WERI-Rb-1 (cell line): Measurements from ENCODE around the gene SRCIN1.

Experiments used
- DNase-seq: peaks from one replicate; pipeline ENCODE4 v3.0.0-alpha.2; 2020
- H3K27ac ChIP-seq: fragments of 250-450 bp; sonication (Bioruptor Pico); 2 replicates; pipeline ENCODE4 v1.5.1; 2020; ENCODE audit warnings: mild to moderate bottlenecking, moderate library complexity
- H3K27me3 ChIP-seq: fragments of 250-450 bp; sonication (Bioruptor Pico); 2 replicates; pipeline ENCODE4 v1.5.1; 2021; ENCODE audit warnings: mild to moderate bottlenecking, low read depth, moderate library complexity; ENCODE audit not compliant: insufficient read depth, severe bottlenecking
- H3K36me3 ChIP-seq: fragments of 250-450 bp; sonication (Bioruptor Pico); 2 replicates; pipeline ENCODE4 v1.5.1; 2020; ENCODE audit warnings: mild to moderate bottlenecking, moderate library complexity
- H3K4me3 ChIP-seq: 2 replicates; pipeline ENCODE4 v1.5.1; 2011; ENCODE audit warnings: low read depth, mild to moderate bottlenecking, control low read depth, low read length
- H3K9me3 ChIP-seq: fragments of 250-450 bp; sonication (Bioruptor Pico); 2 replicates; pipeline ENCODE4 v1.5.1; 2021; ENCODE audit warnings: mild to moderate bottlenecking, moderate library complexity; ENCODE audit not compliant: severe bottlenecking
- TF ChIP-seq, protein P1 (sequence below): IDR thresholded peaks from 2 replicates; pipeline ENCODE4 v1.5.1; 2011; ENCODE audit warnings: low read depth, mild to moderate bottlenecking, control low read depth, inconsistent platforms, low read length

The SRCIN1 gene

DNA sequence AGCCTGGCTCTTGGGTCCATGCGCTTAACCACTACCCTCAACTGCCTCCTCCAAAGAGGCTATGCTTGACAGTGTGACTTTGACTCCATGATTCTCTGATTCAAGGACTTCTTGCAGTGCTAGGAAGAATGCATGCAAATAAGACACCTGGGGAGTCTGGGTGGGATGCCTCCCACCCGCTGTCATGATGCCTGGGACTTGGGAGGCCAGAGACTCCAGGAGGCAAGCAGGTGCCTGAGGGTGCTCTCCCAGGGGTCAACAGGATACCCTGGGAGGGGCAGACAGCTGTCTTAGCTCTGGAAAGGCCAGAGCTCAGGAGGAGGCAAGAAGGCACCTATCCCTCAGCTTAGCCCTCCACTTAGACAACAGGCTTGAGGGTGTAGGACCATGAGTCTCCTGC lies 38.4 kb downstream of the SRCIN1 start:
- no peaks in the 10 kb centered on the region for H3K36me3 ChIP-seq
- TF ChIP-seq, protein P1, sequence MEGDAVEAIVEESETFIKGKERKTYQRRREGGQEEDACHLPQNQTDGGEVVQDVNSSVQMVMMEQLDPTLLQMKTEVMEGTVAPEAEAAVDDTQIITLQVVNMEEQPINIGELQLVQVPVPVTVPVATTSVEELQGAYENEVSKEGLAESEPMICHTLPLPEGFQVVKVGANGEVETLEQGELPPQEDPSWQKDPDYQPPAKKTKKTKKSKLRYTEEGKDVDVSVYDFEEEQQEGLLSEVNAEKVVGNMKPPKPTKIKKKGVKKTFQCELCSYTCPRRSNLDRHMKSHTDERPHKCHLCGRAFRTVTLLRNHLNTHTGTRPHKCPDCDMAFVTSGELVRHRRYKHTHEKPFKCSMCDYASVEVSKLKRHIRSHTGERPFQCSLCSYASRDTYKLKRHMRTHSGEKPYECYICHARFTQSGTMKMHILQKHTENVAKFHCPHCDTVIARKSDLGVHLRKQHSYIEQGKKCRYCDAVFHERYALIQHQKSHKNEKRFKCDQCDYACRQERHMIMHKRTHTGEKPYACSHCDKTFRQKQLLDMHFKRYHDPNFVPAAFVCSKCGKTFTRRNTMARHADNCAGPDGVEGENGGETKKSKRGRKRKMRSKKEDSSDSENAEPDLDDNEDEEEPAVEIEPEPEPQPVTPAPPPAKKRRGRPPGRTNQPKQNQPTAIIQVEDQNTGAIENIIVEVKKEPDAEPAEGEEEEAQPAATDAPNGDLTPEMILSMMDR, result no peak
- H3K9me3 ChIP-seq, result no peaks in the 10 kb centered on the region
- H3K27me3 ChIP-seq, result no peaks in the 10 kb centered on the region
- H3K4me3 ChIP-seq, result no peak overlapping the region
- DNase-seq, result no peak
- no peak overlapping the region for H3K27ac ChIP-seq

DNA sequence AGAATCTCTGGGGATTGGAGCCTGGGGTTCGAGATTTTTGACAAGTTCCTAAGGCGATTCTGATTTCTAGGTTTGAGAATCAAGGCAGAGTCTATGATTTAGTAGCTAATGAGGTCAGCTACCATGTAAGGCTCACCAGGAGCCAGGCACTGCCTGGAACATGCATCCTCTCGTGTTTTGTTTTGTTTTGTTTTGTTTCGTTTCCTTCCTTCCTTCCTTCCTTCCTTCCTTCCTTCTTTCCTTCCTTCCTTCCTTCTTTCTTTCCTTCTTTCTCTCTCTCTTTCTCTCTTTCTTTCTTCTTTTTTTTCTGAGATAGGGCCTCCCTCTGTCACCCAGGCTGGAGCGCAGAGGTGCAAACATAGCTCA lies 39.1 kb downstream of the SRCIN1 start:
- H3K36me3 ChIP-seq, result no peaks in the 10 kb centered on the region
- no peaks in the 10 kb centered on the region for H3K9me3 ChIP-seq
- no peak for DNase-seq
- H3K27me3 ChIP-seq, result no peaks in the 10 kb centered on the region
- TF ChIP-seq, protein P1, result no peak
- no peak overlapping the region for H3K27ac ChIP-seq
- H3K4me3 ChIP-seq, result no peak overlapping the region

DNA sequence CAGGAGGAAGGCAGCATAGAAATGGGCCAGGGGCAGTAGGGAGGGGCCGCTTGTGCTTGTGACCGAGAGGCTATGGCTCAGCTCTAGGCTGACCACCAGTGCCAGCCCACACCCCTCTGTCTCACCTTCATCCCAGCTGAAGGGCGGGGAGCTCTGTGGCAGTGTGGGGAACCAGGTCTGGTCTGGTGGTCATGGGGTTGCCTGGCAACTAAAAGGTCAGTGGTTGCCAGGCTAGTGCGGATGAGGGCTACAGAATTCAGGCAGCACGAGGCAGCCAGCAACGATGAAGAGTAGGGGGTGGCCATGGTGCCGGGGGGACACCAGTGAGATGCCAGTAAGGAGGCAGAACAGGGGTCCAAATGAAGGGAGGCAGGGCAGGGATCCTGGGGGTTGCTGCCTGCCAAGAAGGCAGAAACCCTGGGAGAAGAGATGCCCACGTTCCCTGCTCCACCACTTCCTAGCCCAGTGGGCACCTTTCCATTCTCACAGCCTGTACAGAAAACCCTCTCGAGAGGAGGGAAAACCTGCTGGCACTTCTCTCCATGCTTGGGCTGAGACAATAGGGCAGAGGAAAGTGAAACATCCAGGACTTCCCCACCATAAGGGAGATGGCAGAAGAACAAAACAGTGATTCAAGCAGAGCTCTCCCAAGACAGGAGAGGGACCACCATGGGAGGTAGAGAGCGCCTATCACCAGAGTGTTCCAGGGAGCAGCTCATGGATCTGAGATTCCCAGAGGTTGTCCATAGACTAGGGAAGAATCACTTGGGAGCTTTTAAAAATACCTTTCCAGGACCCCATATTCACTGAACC lies 39.7 kb downstream of the SRCIN1 start:
- H3K27ac ChIP-seq, result no peak overlapping the region
- no peak for DNase-seq
- TF ChIP-seq, protein P1, result no peak
- no peaks in the 10 kb centered on the region for H3K9me3 ChIP-seq
- H3K36me3 ChIP-seq, result no peaks in the 10 kb centered on the region
- no peaks in the 10 kb centered on the region for H3K27me3 ChIP-seq
- no peak overlapping the region for H3K4me3 ChIP-seq

DNA sequence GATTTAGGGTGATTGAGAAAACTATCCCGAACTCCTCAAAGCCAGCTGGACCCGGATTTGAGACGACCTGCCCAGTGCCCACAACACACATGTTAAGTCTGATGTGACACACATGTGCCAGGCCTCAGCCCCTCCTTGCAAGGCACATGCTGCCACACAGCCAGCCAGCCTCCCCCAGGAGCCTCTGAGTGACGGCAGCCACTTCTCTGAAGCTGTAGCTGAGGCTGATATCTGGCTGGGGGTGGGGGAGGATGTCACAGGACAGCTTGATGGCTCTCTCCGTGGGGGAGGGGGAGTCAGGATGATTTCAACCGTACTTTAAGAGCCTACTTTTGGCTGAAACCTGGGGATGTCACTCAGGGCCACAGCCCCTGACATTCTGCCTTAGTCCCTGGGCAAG lies 40.9 kb downstream of the SRCIN1 start:
- peak overlapping the region; percentile 35; the same call in 1 of the 2 replicates for H3K27ac ChIP-seq
- TF ChIP-seq, protein P1, result no peak
- no peak overlapping the region for H3K4me3 ChIP-seq
- no peaks in the 10 kb centered on the region for H3K27me3 ChIP-seq
- no peaks in the 10 kb centered on the region for H3K36me3 ChIP-seq
- DNase-seq, result peak; percentile 85
- H3K9me3 ChIP-seq, result no peaks in the 10 kb centered on the region

DNA sequence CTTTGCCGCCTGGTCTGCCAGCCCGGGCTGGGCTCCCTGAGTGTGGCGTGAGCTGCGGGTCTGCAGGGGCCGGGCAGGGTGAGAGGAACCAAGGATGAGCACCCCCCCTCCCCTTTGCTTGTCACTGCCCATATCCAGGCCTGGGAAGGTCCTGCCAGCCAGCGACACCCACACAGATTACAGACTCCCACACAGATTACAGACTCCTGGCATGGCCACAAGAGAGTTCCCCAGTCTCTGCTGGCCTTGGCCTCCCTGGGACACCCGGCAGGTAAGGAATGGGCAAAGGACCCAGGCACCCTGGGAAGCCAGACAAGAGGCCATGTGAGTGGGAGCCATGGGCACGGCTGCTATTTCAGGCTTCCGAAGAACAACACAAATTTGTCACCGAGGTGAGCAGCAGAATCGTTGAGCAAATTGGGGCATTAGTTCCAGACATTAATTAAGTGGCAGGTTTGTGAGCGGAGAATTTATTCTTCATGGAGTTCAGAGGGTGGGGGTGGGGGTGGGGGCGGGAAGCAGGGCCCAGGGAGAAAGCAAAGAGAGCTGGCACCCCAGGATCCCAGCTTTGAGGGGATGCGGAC lies 41.4 kb downstream of the SRCIN1 start:
- H3K4me3 ChIP-seq, result peak overlapping the region; percentile 32
- TF ChIP-seq, protein P1, result no peak
- no peaks in the 10 kb centered on the region for H3K9me3 ChIP-seq
- peak overlapping the region; percentile 19; the same call in 1 of the 2 replicates for H3K27ac ChIP-seq
- H3K36me3 ChIP-seq, result no peaks in the 10 kb centered on the region
- no peak for DNase-seq
- H3K27me3 ChIP-seq, result no peaks in the 10 kb centered on the region
